Adipocyte (in vitro differentiated cells): ENCODE data around the gene DENND4C.

Source experiments
- DNase-seq: peaks from one replicate; pipeline ENCODE4 v3.0.0-alpha.2; 2015; ENCODE audit warnings: low read depth
- H3K27me3 ChIP-seq: replicated peaks from 2 replicates; pipeline ENCODE4 v1.7.0; 2013; ENCODE audit warnings: mild to moderate bottlenecking, low read length, moderate library complexity; ENCODE audit not compliant: control insufficient read depth, insufficient read depth
- H3K36me3 ChIP-seq: 2 replicates; pipeline ENCODE4 v1.7.0; 2013; ENCODE audit warnings: low read length, mild to moderate bottlenecking, moderate library complexity; ENCODE audit not compliant: control insufficient read depth, insufficient read depth, severe bottlenecking
- H3K4me1 ChIP-seq: 2 replicates; pipeline ENCODE4 v1.7.0; 2013; ENCODE audit warnings: mild to moderate bottlenecking, low read length, moderate library complexity; ENCODE audit not compliant: control insufficient read depth, insufficient read depth
- H3K4me3 ChIP-seq: 2 replicates; pipeline ENCODE4 v1.7.0; 2013; ENCODE audit warnings: mild to moderate bottlenecking, low read length, moderate library complexity
- H3K9ac ChIP-seq: 2 replicates; pipeline ENCODE4 v1.7.0; 2013; ENCODE audit warnings: mild to moderate bottlenecking, low read length, moderate library complexity
- H3K9me3 ChIP-seq: 2 replicates; pipeline ENCODE4 v1.7.0; 2013; ENCODE audit warnings: mild to moderate bottlenecking, low read length, moderate library complexity; ENCODE audit not compliant: control insufficient read depth

The DENND4C gene

DNA sequence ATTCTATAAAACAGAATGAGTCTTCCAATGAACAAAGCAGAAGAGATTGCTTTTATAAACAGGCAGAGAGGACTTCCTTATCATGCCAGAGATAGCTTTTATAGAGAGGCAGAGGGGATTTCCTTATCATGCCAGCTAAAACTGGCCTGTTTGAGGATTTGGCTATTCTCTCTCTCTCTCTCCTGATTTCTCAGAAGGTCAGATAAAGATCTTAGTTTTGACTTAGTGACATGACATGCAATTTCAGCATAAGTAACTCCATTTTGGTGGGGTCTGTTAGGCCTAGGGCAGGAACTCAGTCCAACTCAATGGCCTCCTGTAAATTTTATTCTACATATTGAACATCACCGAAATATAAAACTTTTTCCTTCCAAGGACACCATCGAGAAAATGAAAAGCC, 31.5 kb upstream of the DENND4C start:
- Histone ChIP-seq H3K9me3 (no peaks in the 10 kb centered on the region), H3K4me3 (no peak overlapping the region), H3K9ac (no peak overlapping the region), H3K4me1 (peaks cover 7% of the 10 kb centered on the region), H3K36me3 (no peaks in the 10 kb centered on the region), H3K27me3 (no peaks in the 10 kb centered on the region)
- DNase-seq: no peak

GRCh38 chr9:19200229-19200628, 30.3 kb upstream of the DENND4C start:
- no peaks in the 10 kb centered on the region for H3K9me3 ChIP-seq
- H3K4me3 ChIP-seq: no peak overlapping the region
- H3K27me3 ChIP-seq: no peaks in the 10 kb centered on the region
- no peak for DNase-seq
- H3K4me1 ChIP-seq: peaks cover 7% of the 10 kb centered on the region
- H3K9ac ChIP-seq: no peak overlapping the region
- no peaks in the 10 kb centered on the region for H3K36me3 ChIP-seq

- no peak overlapping the region for H3K4me3 ChIP-seq
- H3K9ac ChIP-seq: no peak overlapping the region
- H3K27me3 ChIP-seq: no peaks in the 10 kb centered on the region
- DNase-seq: no peak
- no peaks in the 10 kb centered on the region for H3K9me3 ChIP-seq
- H3K36me3 ChIP-seq: no peaks in the 10 kb centered on the region
- peaks cover 7% of the 10 kb centered on the region for H3K4me1 ChIP-seq
These were observed 28.3 kb upstream of the DENND4C start for GRCh38 chr9:19201899-19202891.

DNA sequence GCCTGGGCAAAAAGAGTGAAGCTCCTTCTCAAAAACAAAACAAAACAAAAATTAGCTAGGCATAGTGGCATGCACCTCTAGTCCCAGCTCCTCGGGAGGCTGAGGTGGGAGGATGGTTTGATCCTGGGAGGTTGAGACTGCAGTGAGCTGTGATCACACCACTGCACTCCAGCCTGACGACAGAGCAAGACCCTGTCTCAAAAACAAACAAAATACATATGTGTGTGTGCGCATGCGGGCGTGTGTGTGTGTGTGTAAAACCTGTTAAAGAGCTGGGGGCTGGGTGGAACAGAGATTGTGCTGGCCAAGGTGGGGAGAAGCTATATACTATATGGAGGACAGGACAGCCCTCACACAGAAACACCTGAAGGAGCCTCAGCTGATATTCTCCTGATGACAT, 27.4 kb upstream of the DENND4C start:
- H3K9ac ChIP-seq: no peak overlapping the region

GRCh38 chr9:19208653-19209052, 21.8 kb upstream of the DENND4C start:
- no peaks in the 10 kb centered on the region for H3K9me3 ChIP-seq
- H3K36me3 ChIP-seq: no peaks in the 10 kb centered on the region
- H3K9ac ChIP-seq: no peak overlapping the region
- no peaks in the 10 kb centered on the region for H3K4me1 ChIP-seq
- H3K4me3 ChIP-seq: no peak overlapping the region
- H3K27me3 ChIP-seq: no peaks in the 10 kb centered on the region
- DNase-seq: no peak

More for the DNA sequence above, 27.4 kb upstream of the DENND4C start:
- H3K4me3 ChIP-seq: no peak overlapping the region
- DNase-seq: no peak
- H3K9me3 ChIP-seq: no peaks in the 10 kb centered on the region
- H3K27me3 ChIP-seq: no peaks in the 10 kb centered on the region
- no peaks in the 10 kb centered on the region for H3K36me3 ChIP-seq
- H3K4me1 ChIP-seq: peaks cover 7% of the 10 kb centered on the region

DNA sequence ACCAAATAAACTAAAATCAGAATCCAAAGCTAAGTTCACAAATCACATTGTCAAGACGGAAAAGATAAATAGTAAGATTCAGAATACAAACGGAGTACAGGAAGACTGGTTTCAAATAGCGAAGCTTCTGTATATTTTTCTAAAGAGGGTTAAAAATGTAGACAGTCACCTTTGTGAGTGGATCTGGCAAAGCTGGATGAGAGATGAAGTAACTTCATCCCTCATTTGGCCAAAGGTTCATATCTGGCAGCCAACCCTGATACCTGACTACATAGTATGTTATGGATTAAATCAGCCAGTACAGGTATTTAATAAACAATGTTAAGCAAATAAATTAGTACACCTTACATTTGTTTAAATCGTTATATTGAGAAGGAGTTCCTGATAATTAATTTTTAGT, 21.3 kb upstream of the DENND4C start:
- Histone ChIP-seq H3K27me3 (no peaks in the 10 kb centered on the region), H3K4me1 (no peaks in the 10 kb centered on the region), H3K9ac (no peak overlapping the region), H3K9me3 (no peaks in the 10 kb centered on the region), H3K36me3 (no peaks in the 10 kb centered on the region), H3K4me3 (no peak overlapping the region)
- no peak for DNase-seq

DNA sequence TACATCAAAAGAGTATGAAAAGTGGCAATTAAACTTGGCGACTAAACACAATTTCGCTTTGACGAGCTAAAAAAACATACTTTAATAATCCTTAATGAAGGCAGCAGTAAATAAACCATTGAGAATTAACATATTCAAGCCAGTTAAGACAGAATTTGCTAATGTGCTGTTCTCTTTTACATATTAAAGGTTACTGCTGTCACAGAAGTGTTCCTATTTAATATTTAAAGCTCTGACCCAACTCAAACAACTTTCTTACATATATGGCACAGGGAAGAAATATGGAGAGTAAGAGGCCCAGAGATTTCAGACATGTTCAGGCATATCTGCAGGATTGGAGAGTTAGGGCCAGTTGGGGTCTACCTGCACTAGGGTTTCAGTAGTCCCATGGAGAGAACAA, 16.7 kb upstream of the DENND4C start:
- no peaks in the 10 kb centered on the region for H3K4me1 ChIP-seq
- no peak overlapping the region for H3K4me3 ChIP-seq
- no peaks in the 10 kb centered on the region for H3K36me3 ChIP-seq
- H3K9me3 ChIP-seq: no peaks in the 10 kb centered on the region
- H3K9ac ChIP-seq: no peak overlapping the region
- no peaks in the 10 kb centered on the region for H3K27me3 ChIP-seq
- no peak for DNase-seq

- H3K36me3 ChIP-seq: no peaks in the 10 kb centered on the region
- no peaks in the 10 kb centered on the region for H3K9me3 ChIP-seq
- no peaks in the 10 kb centered on the region for H3K4me1 ChIP-seq
- no peak for DNase-seq
- H3K27me3 ChIP-seq: no peaks in the 10 kb centered on the region
- H3K4me3 ChIP-seq: no peak overlapping the region
- no peak overlapping the region for H3K9ac ChIP-seq
These were observed 14.0 kb upstream of the DENND4C start for GRCh38 chr9:19216466-19216865.

DNA sequence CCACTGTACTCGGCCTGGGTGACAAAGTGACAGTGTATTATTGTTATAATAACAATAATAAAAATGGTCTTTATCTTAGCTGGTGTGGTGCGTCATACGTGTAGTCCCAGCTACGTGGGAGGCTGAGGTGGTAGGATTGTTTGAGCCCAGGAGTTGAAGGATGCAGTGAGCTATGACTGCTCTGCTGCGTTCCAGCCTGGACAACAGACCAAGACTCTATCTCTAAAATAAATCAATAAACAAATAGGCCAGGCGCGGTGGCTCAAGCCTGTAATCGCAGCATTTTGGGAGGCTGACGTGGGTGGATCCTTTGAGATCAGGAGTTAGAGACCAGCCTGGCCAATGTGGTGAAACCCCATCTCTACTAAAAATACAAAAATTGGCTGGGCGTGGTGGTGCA, 9.2 kb upstream of the DENND4C start:
- Histone ChIP-seq H3K9me3 (no peaks in the 10 kb centered on the region), H3K27me3 (no peaks in the 10 kb centered on the region), H3K36me3 (no peaks in the 10 kb centered on the region), H3K4me3 (no peak overlapping the region), H3K4me1 (peaks cover 6% of the 10 kb centered on the region), H3K9ac (no peak overlapping the region)
- DNase-seq: no peak

- H3K4me1 ChIP-seq: peaks cover 6% of the 10 kb centered on the region
- no peak overlapping the region for H3K9ac ChIP-seq
- H3K36me3 ChIP-seq: no peaks in the 10 kb centered on the region
- H3K9me3 ChIP-seq: no peaks in the 10 kb centered on the region
- H3K27me3 ChIP-seq: no peaks in the 10 kb centered on the region
- H3K4me3 ChIP-seq: no peak overlapping the region
- no peak for DNase-seq
These were observed 6.8 kb upstream of the DENND4C start for GRCh38 chr9:19223724-19224123.

- Histone ChIP-seq H3K9me3 (no peaks in the 10 kb centered on the region), H3K9ac (no peak overlapping the region), H3K27me3 (no peaks in the 10 kb centered on the region), H3K4me3 (no peak overlapping the region), H3K36me3 (no peaks in the 10 kb centered on the region), H3K4me1 (peaks cover 6% of the 10 kb centered on the region)
- no peak for DNase-seq
These were observed 5.9 kb upstream of the DENND4C start for GRCh38 chr9:19224563-19224962.
